ENCODE data around the gene FAM170B.

FAM170B gene

GRCh38 chr10:49173853-49174252, 40.0 kb upstream of the FAM170B start:
- Histone ChIP-seq H3K36me3 (ENCODE audit: control insufficient read depth, insufficient read depth, low read length) (no peaks in the 10 kb centered on the region), H3K9ac (ENCODE audit: low read length) (no peak overlapping the region), H3K4me3 (ENCODE audit: low read length) (no peak overlapping the region), H3K27ac (ENCODE audit: low read depth, low read length) (no peak overlapping the region), H3K4me1 (ENCODE audit: control insufficient read depth, insufficient read depth, low read length) (no peaks in the 10 kb centered on the region), H3K27me3 (ENCODE audit: control insufficient read depth, insufficient read depth, low read length) (no peaks in the 10 kb centered on the region)

GRCh38 chr10:49173201-49173772, 39.5 kb upstream of the FAM170B start:
- Histone ChIP-seq H3K27me3 (ENCODE audit: control insufficient read depth, insufficient read depth, low read length) (no peaks in the 10 kb centered on the region), H3K36me3 (ENCODE audit: control insufficient read depth, insufficient read depth, low read length) (no peaks in the 10 kb centered on the region), H3K4me1 (ENCODE audit: control insufficient read depth, insufficient read depth, low read length) (no peaks in the 10 kb centered on the region), H3K4me3 (ENCODE audit: low read length) (no peak overlapping the region), H3K27ac (ENCODE audit: low read depth, low read length) (no peak overlapping the region), H3K9ac (ENCODE audit: low read length) (no peak overlapping the region)

- H3K36me3 ChIP-seq (ENCODE audit: control insufficient read depth, insufficient read depth, low read length), result no peaks in the 10 kb centered on the region
Observed at GRCh38 chr10:49172777-49173132, 38.9 kb upstream of the FAM170B start.

GRCh38 chr10:49172061-49172776, 38.4 kb upstream of the FAM170B start:
- Histone ChIP-seq H3K27me3 (ENCODE audit: control insufficient read depth, insufficient read depth, low read length) (no peaks in the 10 kb centered on the region), H3K27ac (ENCODE audit: low read depth, low read length) (no peak overlapping the region), H3K9ac (ENCODE audit: low read length) (no peak overlapping the region), H3K36me3 (ENCODE audit: control insufficient read depth, insufficient read depth, low read length) (no peaks in the 10 kb centered on the region), H3K4me1 (ENCODE audit: control insufficient read depth, insufficient read depth, low read length) (no peaks in the 10 kb centered on the region), H3K4me3 (ENCODE audit: low read length) (no peak overlapping the region)

More at GRCh38 chr10:49172777-49173132, 38.9 kb upstream of the FAM170B start:
- no peaks in the 10 kb centered on the region for H3K4me1 ChIP-seq (ENCODE audit: control insufficient read depth, insufficient read depth, low read length)
- no peak overlapping the region for H3K9ac ChIP-seq (ENCODE audit: low read length)
- H3K4me3 ChIP-seq (ENCODE audit: low read length), result no peak overlapping the region
- H3K27ac ChIP-seq (ENCODE audit: low read depth, low read length), result no peak overlapping the region
- H3K27me3 ChIP-seq (ENCODE audit: control insufficient read depth, insufficient read depth, low read length), result no peaks in the 10 kb centered on the region

- Histone ChIP-seq H3K4me1 (ENCODE audit: control insufficient read depth, insufficient read depth, low read length) (no peaks in the 10 kb centered on the region), H3K27ac (ENCODE audit: low read depth, low read length) (no peak overlapping the region), H3K9ac (ENCODE audit: low read length) (no peak overlapping the region)
Observed at GRCh38 chr10:49171326-49172060, 37.7 kb upstream of the FAM170B start.

GRCh38 chr10:49170632-49171325, 37.0 kb upstream of the FAM170B start:
- Histone ChIP-seq H3K4me3 (ENCODE audit: low read length) (no peak overlapping the region), H3K9ac (ENCODE audit: low read length) (no peak overlapping the region), H3K27ac (ENCODE audit: low read depth, low read length) (no peak overlapping the region), H3K36me3 (ENCODE audit: control insufficient read depth, insufficient read depth, low read length) (no peaks in the 10 kb centered on the region), H3K27me3 (ENCODE audit: control insufficient read depth, insufficient read depth, low read length) (no peaks in the 10 kb centered on the region), H3K4me1 (ENCODE audit: control insufficient read depth, insufficient read depth, low read length) (no peaks in the 10 kb centered on the region)

More at GRCh38 chr10:49171326-49172060, 37.7 kb upstream of the FAM170B start:
- H3K27me3 ChIP-seq (ENCODE audit: control insufficient read depth, insufficient read depth, low read length), result no peaks in the 10 kb centered on the region
- H3K36me3 ChIP-seq (ENCODE audit: control insufficient read depth, insufficient read depth, low read length), result no peaks in the 10 kb centered on the region
- H3K4me3 ChIP-seq (ENCODE audit: low read length), result no peak overlapping the region

GRCh38 chr10:49169776-49170175, 36.0 kb upstream of the FAM170B start:
- H3K27ac ChIP-seq (ENCODE audit: low read depth, low read length), result no peak overlapping the region
- H3K4me1 ChIP-seq (ENCODE audit: control insufficient read depth, insufficient read depth, low read length), result no peaks in the 10 kb centered on the region
- H3K27me3 ChIP-seq (ENCODE audit: control insufficient read depth, insufficient read depth, low read length), result no peaks in the 10 kb centered on the region
- H3K36me3 ChIP-seq (ENCODE audit: control insufficient read depth, insufficient read depth, low read length), result no peaks in the 10 kb centered on the region
- H3K9ac ChIP-seq (ENCODE audit: low read length), result no peak overlapping the region
- H3K4me3 ChIP-seq (ENCODE audit: low read length), result no peak overlapping the region

- Histone ChIP-seq H3K27ac (ENCODE audit: low read depth, low read length) (no peak overlapping the region), H3K27me3 (ENCODE audit: control insufficient read depth, insufficient read depth, low read length) (no peaks in the 10 kb centered on the region), H3K4me3 (ENCODE audit: low read length) (no peak overlapping the region), H3K36me3 (ENCODE audit: control insufficient read depth, insufficient read depth, low read length) (no peaks in the 10 kb centered on the region), H3K9ac (ENCODE audit: low read length) (no peak overlapping the region), H3K4me1 (ENCODE audit: control insufficient read depth, insufficient read depth, low read length) (no peaks in the 10 kb centered on the region)
Observed at GRCh38 chr10:49168831-49169500, 35.1 kb upstream of the FAM170B start.

- no peak overlapping the region for H3K27ac ChIP-seq (ENCODE audit: low read depth, low read length)
- no peak overlapping the region for H3K4me3 ChIP-seq (ENCODE audit: low read length)
- H3K27me3 ChIP-seq (ENCODE audit: control insufficient read depth, insufficient read depth, low read length), result no peaks in the 10 kb centered on the region
- H3K36me3 ChIP-seq (ENCODE audit: control insufficient read depth, insufficient read depth, low read length), result no peaks in the 10 kb centered on the region
- H3K9ac ChIP-seq (ENCODE audit: low read length), result no peak overlapping the region
- H3K4me1 ChIP-seq (ENCODE audit: control insufficient read depth, insufficient read depth, low read length), result no peaks in the 10 kb centered on the region
Observed at GRCh38 chr10:49168171-49168540, 34.3 kb upstream of the FAM170B start.

- no peak overlapping the region for H3K9ac ChIP-seq (ENCODE audit: low read length)
- H3K27me3 ChIP-seq (ENCODE audit: control insufficient read depth, insufficient read depth, low read length), result no peaks in the 10 kb centered on the region
- H3K27ac ChIP-seq (ENCODE audit: low read depth, low read length), result no peak overlapping the region
- no peaks in the 10 kb centered on the region for H3K4me1 ChIP-seq (ENCODE audit: control insufficient read depth, insufficient read depth, low read length)
- no peaks in the 10 kb centered on the region for H3K36me3 ChIP-seq (ENCODE audit: control insufficient read depth, insufficient read depth, low read length)
- H3K4me3 ChIP-seq (ENCODE audit: low read length), result no peak overlapping the region
Observed at GRCh38 chr10:49167425-49168170, 33.8 kb upstream of the FAM170B start.

- Histone ChIP-seq H3K27me3 (ENCODE audit: control insufficient read depth, insufficient read depth, low read length) (no peaks in the 10 kb centered on the region), H3K27ac (ENCODE audit: low read depth, low read length) (no peak overlapping the region), H3K4me1 (ENCODE audit: control insufficient read depth, insufficient read depth, low read length) (no peaks in the 10 kb centered on the region), H3K9ac (ENCODE audit: low read length) (no peak overlapping the region), H3K36me3 (ENCODE audit: control insufficient read depth, insufficient read depth, low read length) (no peaks in the 10 kb centered on the region), H3K4me3 (ENCODE audit: low read length) (no peak overlapping the region)
Observed at GRCh38 chr10:49166484-49167400, 32.9 kb upstream of the FAM170B start.

All from rectal smooth muscle tissue (tissue), 1 donor.